Activated CD4-positive, alpha-beta T cell treated with anti-CD3 and anti-CD28 coated beads for 36 hours (primary cell): ENCODE data around the gene TMEM123. TPM values are rescaled to one million over a fixed set of nuclear protein-coding genes. Genes with fewer than 3 reads are reported as not detected.

Experiments used
- ATAC-seq: fragments of 200-7000 bp; cut with Tn5 transposase; one replicate; pipeline ENCODE4 v1.10.0; 2021; ENCODE audit warnings: mild to moderate bottlenecking, moderate library complexity
- CTCF ChIA-PET: fragments of 350-600 bp; sonication (Branson Sonifier 250); formaldehyde crosslinking; loops from one replicate; lab custom pipeline; 2021; ENCODE audit warnings: antibody characterized with exemption; lab: Charles Lee
- POLR2A ChIA-PET: fragments of 350-600 bp; sonication (Branson Sonifier 250); formaldehyde crosslinking; loops from one replicate; lab custom pipeline; 2021; ENCODE audit warnings: antibody characterized with exemption, inconsistent platforms; lab: Charles Lee
- DNase-seq: peaks from one replicate; pipeline ENCODE4 v3.0.0-alpha.2; 2020
- H3K27ac Mint-ChIP-seq: one replicate; pipeline ENCODE4 v1.8.0; 2021; ENCODE audit warnings: mixed read lengths
- H3K27me3 Mint-ChIP-seq: one replicate; pipeline ENCODE4 v1.8.0; 2021; ENCODE audit warnings: mixed read lengths
- H3K36me3 Mint-ChIP-seq: one replicate; pipeline ENCODE4 v1.8.0; 2021; ENCODE audit warnings: low read depth, mixed read lengths
- H3K4me1 Mint-ChIP-seq: one replicate; pipeline ENCODE4 v1.8.0; 2021; ENCODE audit warnings: mixed read lengths
- H3K4me3 Mint-ChIP-seq: one replicate; pipeline ENCODE4 v1.8.0; 2021; ENCODE audit warnings: mild to moderate bottlenecking, moderate library complexity, mixed read lengths
- H3K9me3 Mint-ChIP-seq: one replicate; pipeline ENCODE4 v1.8.0; 2021; ENCODE audit warnings: low read depth, mixed read lengths
- intact Hi-C, 2 experiments: fragments of 100-400 bp; cut with DNase I in 1 of 2; cut with micrococcal nuclease in 1 of 2; formaldehyde crosslinking; loops; one replicate each; pipeline versions ENCODE4 v1.14.2 to v1.15.1; 2022 to 2024; cut with DNase I, micrococcal nuclease
- total RNA-seq, 2 experiments: library from RNA; stranded (reverse); gene quantifications; one replicate each; pipeline ENCODE4 v1.2.3, GENCODE V29; 2021

Gene TMEM123
- total RNA-seq, 2 experiments from 2014 or later: 179 to 392 TPM

DNA sequence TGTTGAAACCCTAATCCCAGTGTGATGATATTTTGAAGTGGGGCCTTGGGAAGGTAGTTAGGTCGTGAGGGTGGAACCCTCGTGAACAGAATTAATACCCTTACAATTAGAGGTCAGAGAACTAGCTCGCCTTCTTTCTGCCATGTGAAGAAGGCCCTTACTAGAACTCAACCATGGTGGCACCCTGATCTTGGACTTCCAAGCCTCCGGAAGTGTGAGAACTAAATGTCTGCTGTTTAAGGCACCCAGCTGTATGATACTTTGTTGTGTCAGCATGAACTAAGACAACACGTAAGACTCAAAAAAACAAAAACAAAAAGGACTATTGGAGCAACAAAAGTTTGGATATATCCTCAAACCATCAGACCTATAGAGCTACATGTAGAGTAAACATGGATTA, 52.0 kb downstream of the TMEM123 start:
- intact Hi-C loops: no loop called here
- H3K36me3 Mint-ChIP-seq: peaks cover 42% of the 10 kb centered on the region
- no peak overlapping the region for H3K4me3 Mint-ChIP-seq
- ChIA-PET POLR2A (no interaction called here), CTCF (interaction anchor here (1.0 to 3.9 kb wide), 4 partner anchors 8 to 58 kb away, joined by 3 to 25 read pairs (median 10); no protein-coding TSS in a partner anchor)
- H3K4me1 Mint-ChIP-seq: peaks cover 55% of the 10 kb centered on the region
- no peaks in the 10 kb centered on the region for H3K9me3 Mint-ChIP-seq
- H3K27me3 Mint-ChIP-seq: no peaks in the 10 kb centered on the region
- no peak for DNase-seq
- peak overlapping the region; percentile 21 for H3K27ac Mint-ChIP-seq
- no peak for ATAC-seq

DNA sequence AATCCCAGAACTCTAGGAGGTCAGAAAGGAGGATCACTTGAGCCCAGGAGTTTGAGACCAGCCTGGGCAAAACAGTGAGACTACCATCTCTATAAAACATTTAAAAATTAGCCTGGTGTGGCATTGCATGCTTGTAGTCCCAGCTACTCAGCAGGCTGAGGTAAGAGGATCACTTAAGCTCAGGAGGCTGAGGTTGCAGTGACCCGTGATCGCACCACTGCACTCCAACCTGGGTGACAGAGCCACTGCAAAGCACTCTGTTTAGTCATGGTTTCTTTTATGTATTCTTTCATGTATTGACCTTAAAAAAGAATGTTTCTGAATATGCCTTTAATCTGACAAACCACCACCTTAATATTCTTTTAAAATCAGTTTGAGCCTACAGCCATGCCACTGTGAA, 53.4 kb downstream of the TMEM123 start:
- DNase-seq (peak; percentile 36), ATAC-seq (no peak)
- Mint-ChIP-seq H3K36me3 (peaks cover 47% of the 10 kb centered on the region), H3K4me1 (peaks cover 53% of the 10 kb centered on the region), H3K9me3 (no peaks in the 10 kb centered on the region), H3K27ac (no peak overlapping the region), H3K4me3 (no peak overlapping the region), H3K27me3 (no peaks in the 10 kb centered on the region)
- intact Hi-C loops: loop anchor here in 1 of 2 experiments (5.0 kb wide), 1 partner anchor 33 kb away; no protein-coding TSS in a partner anchor
- CTCF ChIA-PET: interaction anchor here (1.0 to 3.9 kb wide), 4 partner anchors 8 to 22 kb away, joined by 3 to 25 read pairs (median 9); no protein-coding TSS in a partner anchor
- POLR2A ChIA-PET: no interaction called here

GRCh38 chr11:102398297-102398696, 54.3 kb downstream of the TMEM123 start:
- ATAC-seq (no peak), DNase-seq (no peak)
- POLR2A ChIA-PET: no interaction called here
- Mint-ChIP-seq H3K36me3 (peaks cover 49% of the 10 kb centered on the region), H3K27me3 (no peaks in the 10 kb centered on the region), H3K4me3 (no peak overlapping the region), H3K4me1 (peaks cover 50% of the 10 kb centered on the region), H3K9me3 (no peaks in the 10 kb centered on the region), H3K27ac (no peak overlapping the region)
- CTCF ChIA-PET: interaction anchor here (0.8 to 2.7 kb wide), 8 partner anchors 8 to 98 kb away, joined by 3 to 12 read pairs (median 4); no protein-coding TSS in a partner anchor
- intact Hi-C loops: loop anchor here in 1 of 2 experiments (5.0 kb wide), 1 partner anchor 34 kb away; no protein-coding TSS in a partner anchor

- H3K9me3 Mint-ChIP-seq: no peaks in the 10 kb centered on the region
- ChIA-PET POLR2A (interaction anchor here (0.6 kb wide), 1 partner anchor 14 kb away, joined by 3 read pairs; no protein-coding TSS in a partner anchor), CTCF (interaction anchor here (0.8 to 2.5 kb wide), 12 partner anchors 9 to 269 kb away, joined by 3 to 7 read pairs (median 4); no protein-coding TSS in a partner anchor)
- ATAC-seq (peak; percentile 82), DNase-seq (no peak)
- peaks cover 44% of the 10 kb centered on the region for H3K4me1 Mint-ChIP-seq
- no peak overlapping the region for H3K4me3 Mint-ChIP-seq
- peak overlapping the region; percentile 58 for H3K27ac Mint-ChIP-seq
- intact Hi-C loops: loop anchor here (1.0 to 5.0 kb wide), 3 partner anchors 20 to 55 kb away; partner anchors contain the start of gene TMEM123 (in 1 of the 2)
- H3K36me3 Mint-ChIP-seq: peaks cover 53% of the 10 kb centered on the region
- H3K27me3 Mint-ChIP-seq: no peaks in the 10 kb centered on the region
Observed at GRCh38 chr11:102396708-102397563, 55.6 kb downstream of the TMEM123 start.

GRCh38 chr11:102395720-102396393, 56.7 kb downstream of the TMEM123 start:
- Mint-ChIP-seq H3K27me3 (no peaks in the 10 kb centered on the region), H3K4me3 (no peak overlapping the region), H3K36me3 (peaks cover 48% of the 10 kb centered on the region), H3K9me3 (no peaks in the 10 kb centered on the region), H3K4me1 (peaks cover 39% of the 10 kb centered on the region), H3K27ac (no peak overlapping the region)
- intact Hi-C loops: loop anchor here (1.0 to 5.0 kb wide), 3 partner anchors 21 to 56 kb away; partner anchors contain the start of gene TMEM123 (in 1 of the 2)
- ATAC-seq (no peak), DNase-seq (no peak)
- ChIA-PET CTCF (interaction anchor here (1.0 to 2.5 kb wide), 5 partner anchors 27 to 271 kb away, joined by 3 to 7 read pairs (median 5); no protein-coding TSS in a partner anchor), POLR2A (no interaction called here)

- H3K4me3 Mint-ChIP-seq: no peak overlapping the region
- DNase-seq (peak; percentile 15), ATAC-seq (no peak)
- H3K4me1 Mint-ChIP-seq: peaks cover 50% of the 10 kb centered on the region
- H3K9me3 Mint-ChIP-seq: peaks cover 1% of the 10 kb centered on the region
- POLR2A ChIA-PET: interaction anchor here (0.6 to 1.7 kb wide), 3 partner anchors 14 to 273 kb away, joined by 3 to 7 read pairs (median 4); no protein-coding TSS in a partner anchor
- intact Hi-C loops: loop anchor here in 1 of 2 experiments (5.0 kb wide), 1 partner anchor 36 kb away; no protein-coding TSS in a partner anchor
- CTCF ChIA-PET: interaction anchor here (0.6 to 4.6 kb wide), 17 partner anchors 10 to 273 kb away, joined by 3 to 20 read pairs (median 4); no protein-coding TSS in a partner anchor
- H3K27ac Mint-ChIP-seq: peak overlapping the region; percentile 56
- peaks cover 53% of the 10 kb centered on the region for H3K36me3 Mint-ChIP-seq
- H3K27me3 Mint-ChIP-seq: no peaks in the 10 kb centered on the region
Observed at GRCh38 chr11:102393272-102393730, 59.3 kb downstream of the TMEM123 start.

- Mint-ChIP-seq H3K4me3 (no peak overlapping the region), H3K27ac (no peak overlapping the region), H3K9me3 (peaks cover 2% of the 10 kb centered on the region), H3K36me3 (peaks cover 52% of the 10 kb centered on the region), H3K27me3 (no peaks in the 10 kb centered on the region), H3K4me1 (peaks cover 42% of the 10 kb centered on the region)
- no peak for DNase-seq
- ChIA-PET CTCF (interaction anchor here (0.6 to 4.6 kb wide), 35 partner anchors 9 to 324 kb away, joined by 3 to 30 read pairs (median 4); partner anchors contain the start of gene BIRC3), POLR2A (no interaction called here)
- no peak for ATAC-seq
- intact Hi-C loops: loop anchor here in 1 of 2 experiments (5.0 kb wide), 1 partner anchor 34 kb away; no protein-coding TSS in a partner anchor
Observed at GRCh38 chr11:102391549-102392237, 60.9 kb downstream of the TMEM123 start.

- peak; percentile 68 for DNase-seq
- Mint-ChIP-seq H3K27me3 (no peaks in the 10 kb centered on the region), H3K27ac (peak overlapping the region; percentile 44), H3K9me3 (peaks cover 2% of the 10 kb centered on the region), H3K36me3 (peaks cover 58% of the 10 kb centered on the region), H3K4me1 (peaks cover 41% of the 10 kb centered on the region), H3K4me3 (no peak overlapping the region)
- POLR2A ChIA-PET: interaction anchor here (0.6 to 1.2 kb wide), 2 partner anchors 14 to 61 kb away, joined by 3 to 5 read pairs; no protein-coding TSS in a partner anchor
- intact Hi-C loops: loop anchor here (1.0 to 5.0 kb wide), 4 partner anchors 34 to 275 kb away; partner anchors contain the start of gene TMEM123 (in 1 of the 2)
- CTCF ChIA-PET: interaction anchor here (0.6 to 4.6 kb wide), 50 partner anchors 9 to 325 kb away, joined by 3 to 30 read pairs (median 5); no protein-coding TSS in a partner anchor
- ATAC-seq: peak; percentile 78
Observed at GRCh38 chr11:102390667-102391465, 61.7 kb downstream of the TMEM123 start.

- intact Hi-C loops: no loop called here
Observed at GRCh38 chr11:102389253-102389652, 63.3 kb downstream of the TMEM123 start.

More at GRCh38 chr11:102389253-102389652, 63.3 kb downstream of the TMEM123 start:
- Mint-ChIP-seq H3K4me3 (no peak overlapping the region), H3K27me3 (no peaks in the 10 kb centered on the region), H3K27ac (no peak overlapping the region), H3K4me1 (peaks cover 48% of the 10 kb centered on the region), H3K9me3 (peaks cover 2% of the 10 kb centered on the region), H3K36me3 (peaks cover 58% of the 10 kb centered on the region)
- DNase-seq: no peak
- ChIA-PET CTCF (interaction anchor here (0.6 to 4.6 kb wide), 12 partner anchors 8 to 284 kb away, joined by 3 to 30 read pairs (median 12); no protein-coding TSS in a partner anchor), POLR2A (no interaction called here)
- ATAC-seq: peak; percentile 17
